HEK293T (cell line): ENCODE measurements around the gene SEPSECS.

ENCODE experiments used
- CTCF ChIA-PET: fragments of 350-600 bp; formaldehyde crosslinking; extraction: SDS; loops from one replicate; lab custom pipeline; 2021; ENCODE audit warnings: antibody characterized with exemption, inconsistent platforms; lab: Yijun Ruan, JAX
- POLR2A ChIA-PET: fragments of 350-600 bp; formaldehyde crosslinking; extraction: SDS; loops from one replicate; lab custom pipeline; 2020; ENCODE audit warnings: antibody characterized with exemption, inconsistent platforms; lab: Yijun Ruan, JAX
- DNase-seq: peaks from one replicate; pipeline ENCODE4 v3.0.0; 2012; ENCODE audit warnings: mixed read lengths; ENCODE audit errors: extremely low spot score
- ARNT ChIP-seq: fragments of 450-650 bp; IDR thresholded peaks from 2 replicates; pipeline ENCODE4 v1.6.1; 2017; ENCODE audit warnings: mild to moderate bottlenecking
- BHLHE40 ChIP-seq: fragments of 450-650 bp; IDR thresholded peaks from 2 replicates; pipeline ENCODE4 v1.6.1; 2016; ENCODE audit warnings: mild to moderate bottlenecking, moderate library complexity, borderline replicate concordance
- CTBP1 ChIP-seq: fragments of 450-650 bp; IDR thresholded peaks from 2 replicates; pipeline ENCODE4 v1.6.1; 2016; ENCODE audit warnings: borderline replicate concordance
- ELF4 ChIP-seq: fragments of 450-650 bp; IDR thresholded peaks from 2 replicates; pipeline ENCODE4 v1.6.1; 2017; ENCODE audit warnings: antibody characterized with exemption
- FOXA1 ChIP-seq: fragments of 450-650 bp; IDR thresholded peaks from 2 replicates; pipeline ENCODE4 v1.6.1; 2016; ENCODE audit warnings: mild to moderate bottlenecking
- FOXK2 ChIP-seq: fragments of 450-650 bp; IDR thresholded peaks from 2 replicates; pipeline ENCODE4 v1.6.1; 2016; ENCODE audit warnings: mild to moderate bottlenecking
- FOXM1 ChIP-seq: fragments of 450-650 bp; IDR thresholded peaks from 2 replicates; pipeline ENCODE4 v1.6.1; 2017; ENCODE audit warnings: mild to moderate bottlenecking, borderline replicate concordance
- HDGF ChIP-seq: fragments of 450-650 bp; IDR thresholded peaks from 2 replicates; pipeline ENCODE4 v1.6.1; 2017; ENCODE audit warnings: antibody characterized with exemption, borderline replicate concordance
- L3MBTL2 ChIP-seq: fragments of 450-650 bp; conservative IDR thresholded peaks from 2 replicates; pipeline ENCODE4 v1.6.1; 2016; ENCODE audit warnings: mild to moderate bottlenecking
- LEF1 ChIP-seq: fragments of 450-650 bp; IDR thresholded peaks from 2 replicates; pipeline ENCODE4 v1.6.1; 2017; ENCODE audit warnings: mild to moderate bottlenecking, borderline replicate concordance
- NFRKB ChIP-seq: fragments of 450-650 bp; IDR thresholded peaks from 2 replicates; pipeline ENCODE4 v1.6.1; 2016; ENCODE audit warnings: mild to moderate bottlenecking, moderate library complexity
- PKNOX1 ChIP-seq: fragments of 450-650 bp; IDR thresholded peaks from 2 replicates; pipeline ENCODE4 v1.6.1; 2016
- SP1 ChIP-seq: fragments of 450-650 bp; IDR thresholded peaks from 2 replicates; pipeline ENCODE4 v1.6.1; 2017
- SUZ12 ChIP-seq: fragments of 450-650 bp; IDR thresholded peaks from 2 replicates; pipeline ENCODE4 v1.6.1; 2016; ENCODE audit warnings: mild to moderate bottlenecking
- TARDBP ChIP-seq: fragments of 450-650 bp; IDR thresholded peaks from 2 replicates; pipeline ENCODE4 v1.6.1; 2016
- ZNF384 ChIP-seq: fragments of 450-650 bp; IDR thresholded peaks from 2 replicates; pipeline ENCODE4 v1.6.1; 2016

SEPSECS gene

GRCh38 chr4:25129917-25130316, 30.3 kb downstream of the SEPSECS start:
- CTCF ChIA-PET = no interaction called here
- DNase-seq = no peak
- POLR2A ChIA-PET = no interaction called here
- TF ChIP-seq BHLHE40 (no peak), FOXA1 (no peak), PKNOX1 (no peak), ZNF384 (no peak), L3MBTL2 (no peak), FOXK2 (no peak), TARDBP (no peak), FOXM1 (no peak), LEF1 (no peak), ARNT (no peak), ELF4 (no peak), SP1 (no peak), CTBP1 (no peak), SUZ12 (no peak), HDGF (no peak), NFRKB (no peak)

GRCh38 chr4:25128671-25129070, 31.6 kb downstream of the SEPSECS start:
- no peak for DNase-seq

GRCh38 chr4:25123236-25123635, 37.0 kb downstream of the SEPSECS start:
- TF ChIP-seq L3MBTL2 (no peak), SUZ12 (no peak), FOXM1 (no peak), NFRKB (no peak), ZNF384 (no peak), FOXA1 (no peak), ARNT (no peak), HDGF (no peak), TARDBP (no peak), CTBP1 (no peak), SP1 (no peak)
- no peak for DNase-seq
- POLR2A ChIA-PET = no interaction called here
- CTCF ChIA-PET = no interaction called here

More at GRCh38 chr4:25128671-25129070, 31.6 kb downstream of the SEPSECS start:
- POLR2A ChIA-PET = no interaction called here
- CTCF ChIA-PET = no interaction called here
- no peak for TF ChIP-seq L3MBTL2
- no peak for TF ChIP-seq ARNT
- no peak for TF ChIP-seq SP1
- no peak for TF ChIP-seq CTBP1
- TF ChIP-seq FOXK2 = no peak
- TF ChIP-seq PKNOX1 = no peak
- TF ChIP-seq BHLHE40 = no peak
- no peak for TF ChIP-seq ZNF384
- TF ChIP-seq SUZ12 = no peak
- no peak for TF ChIP-seq ELF4
- no peak for TF ChIP-seq NFRKB
- no peak for TF ChIP-seq TARDBP
- no peak for TF ChIP-seq FOXM1
- TF ChIP-seq LEF1 = no peak
- TF ChIP-seq FOXA1 = no peak
- TF ChIP-seq HDGF = no peak

- TF ChIP-seq ARNT (no peak), CTBP1 (no peak), TARDBP (no peak), SUZ12 (no peak), FOXA1 (no peak), FOXK2 (no peak), SP1 (no peak), LEF1 (no peak)
- POLR2A ChIA-PET = interaction anchor here (0.6 kb wide), 1 partner anchor 687 kb away, joined by 3 read pairs; no protein-coding TSS in a partner anchor
- DNase-seq = no peak
- CTCF ChIA-PET = no interaction called here
Observed at GRCh38 chr4:25120146-25120940, 39.9 kb downstream of the SEPSECS start.

- DNase-seq = no peak
- ChIA-PET CTCF (no interaction called here), POLR2A (no interaction called here)
- TF ChIP-seq FOXA1 = no peak
- no peak for TF ChIP-seq SP1
- TF ChIP-seq ZNF384 = no peak
- TF ChIP-seq CTBP1 = no peak
- no peak for TF ChIP-seq HDGF
- no peak for TF ChIP-seq SUZ12
Observed at GRCh38 chr4:25117716-25118472, 42.4 kb downstream of the SEPSECS start.

GRCh38 chr4:25117274-25117673, 43.0 kb downstream of the SEPSECS start:
- no peak for TF ChIP-seq FOXK2
- TF ChIP-seq SP1 = no peak
- TF ChIP-seq TARDBP = no peak
- no peak for TF ChIP-seq SUZ12
- TF ChIP-seq HDGF = no peak
- no peak for TF ChIP-seq BHLHE40
- no peak for TF ChIP-seq ELF4
- TF ChIP-seq FOXM1 = no peak
- TF ChIP-seq L3MBTL2 = no peak
- TF ChIP-seq FOXA1 = no peak
- no peak for TF ChIP-seq CTBP1
- no peak for TF ChIP-seq ARNT
- TF ChIP-seq ZNF384 = no peak
- TF ChIP-seq LEF1 = no peak
- CTCF ChIA-PET = no interaction called here
- DNase-seq = no peak
- POLR2A ChIA-PET = no interaction called here
